ACC112 (cell line): ENCODE results near the gene CLEC4M.

Experiments used
- H2AFZ ChIP-seq: fragments of 200-600 bp; sonication (generic); one replicate; pipeline ENCODE4 v1.6.0; 2017; ENCODE audit warnings: antibody characterized with exemption, low read length; ENCODE audit not compliant: unreplicated experiment
- H3K27ac ChIP-seq: fragments of 200-600 bp; sonication (generic); 2 replicates; pipeline ENCODE4 v1.5.1; 2014; ENCODE audit warnings: low read depth, mild to moderate bottlenecking, antibody characterized with exemption, low read length, moderate library complexity
- H3K27me3 ChIP-seq: fragments of 200-600 bp; sonication (generic); 2 replicates; pipeline ENCODE4 v1.6.1; 2014; ENCODE audit warnings: mild to moderate bottlenecking, antibody characterized with exemption, low read length, moderate library complexity, mixed read lengths; ENCODE audit not compliant: insufficient read depth
- H3K36me3 ChIP-seq: fragments of 200-600 bp; sonication (generic); 2 replicates; pipeline ENCODE4 v1.6.1; 2016; ENCODE audit warnings: mild to moderate bottlenecking, antibody characterized with exemption, low read length, moderate library complexity, mixed read lengths; ENCODE audit not compliant: insufficient read depth
- H3K4me1 ChIP-seq: fragments of 200-600 bp; sonication (generic); one replicate; pipeline ENCODE4 v1.6.1; 2016; ENCODE audit warnings: low read length, mixed read lengths; ENCODE audit not compliant: insufficient read depth, unreplicated experiment, control insufficient read depth
- H3K4me3 ChIP-seq: fragments of 200-600 bp; sonication (generic); 2 replicates; pipeline ENCODE4 v1.5.1; 2014; ENCODE audit warnings: mild to moderate bottlenecking, low read depth, low read length
- H3K79me2 ChIP-seq: fragments of 200-600 bp; sonication (generic); one replicate; pipeline ENCODE4 v1.6.0; 2016; ENCODE audit warnings: low read length; ENCODE audit not compliant: control insufficient read depth, unreplicated experiment, insufficient read depth

CLEC4M gene

DNA sequence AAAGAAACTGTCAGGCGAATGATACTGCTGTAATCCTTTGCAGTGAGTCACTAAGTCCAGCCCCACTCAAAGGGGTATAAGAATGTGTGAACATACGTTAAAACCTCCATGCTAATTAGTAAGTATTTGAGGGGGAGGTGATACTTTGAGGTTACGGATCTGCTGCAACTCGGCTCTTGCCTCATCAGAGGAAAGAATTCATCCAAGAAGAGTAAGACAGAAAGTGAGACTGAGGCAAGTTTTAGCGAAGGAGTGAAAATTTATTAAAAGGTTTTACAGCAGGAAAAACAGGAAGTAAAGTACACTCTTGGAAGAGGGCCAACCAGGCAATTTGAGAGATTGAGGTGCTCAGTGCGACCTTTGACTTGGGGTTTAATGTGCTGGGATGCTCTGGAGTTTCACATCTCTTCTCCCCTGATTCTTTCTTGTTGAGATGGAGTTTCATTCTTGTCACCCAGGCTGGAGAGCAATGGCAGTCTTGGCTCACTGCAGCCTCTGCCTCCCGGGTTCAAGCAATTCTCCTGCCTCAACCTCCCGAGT, 9.8 kb downstream of the CLEC4M start:
- H2AFZ ChIP-seq: no peak overlapping the region
- no peaks in the 10 kb centered on the region for H3K79me2 ChIP-seq
- H3K4me3 ChIP-seq: no peak overlapping the region
- peaks cover 41% of the 10 kb centered on the region for H3K27me3 ChIP-seq
- H3K4me1 ChIP-seq: no peaks in the 10 kb centered on the region
- no peaks in the 10 kb centered on the region for H3K36me3 ChIP-seq
- no peak overlapping the region for H3K27ac ChIP-seq

DNA sequence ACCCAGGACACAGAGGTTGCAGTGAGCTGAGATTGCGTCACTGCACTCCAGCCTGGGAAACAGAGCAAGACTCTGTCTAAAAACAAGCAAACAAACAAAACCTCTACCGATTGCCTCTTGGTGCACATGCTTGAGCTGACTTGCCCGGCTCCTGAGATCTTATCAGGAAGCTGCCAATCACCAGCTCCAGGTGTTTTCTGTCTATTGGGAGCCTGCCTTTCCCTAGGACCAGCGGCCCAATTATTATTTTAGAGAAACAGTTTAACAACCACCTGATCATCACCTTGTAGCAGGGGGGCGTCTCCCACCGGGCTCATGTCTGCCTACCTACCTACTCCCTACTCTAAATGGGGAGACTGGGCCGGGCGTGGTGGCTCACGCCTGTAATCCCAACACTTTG, 10.8 kb downstream of the CLEC4M start:
- no peaks in the 10 kb centered on the region for H3K4me1 ChIP-seq
- H3K36me3 ChIP-seq: no peaks in the 10 kb centered on the region
- H3K4me3 ChIP-seq: no peak overlapping the region
- no peak overlapping the region for H2AFZ ChIP-seq
- H3K27me3 ChIP-seq: peaks cover 44% of the 10 kb centered on the region
- no peaks in the 10 kb centered on the region for H3K79me2 ChIP-seq
- H3K27ac ChIP-seq: no peak overlapping the region

DNA sequence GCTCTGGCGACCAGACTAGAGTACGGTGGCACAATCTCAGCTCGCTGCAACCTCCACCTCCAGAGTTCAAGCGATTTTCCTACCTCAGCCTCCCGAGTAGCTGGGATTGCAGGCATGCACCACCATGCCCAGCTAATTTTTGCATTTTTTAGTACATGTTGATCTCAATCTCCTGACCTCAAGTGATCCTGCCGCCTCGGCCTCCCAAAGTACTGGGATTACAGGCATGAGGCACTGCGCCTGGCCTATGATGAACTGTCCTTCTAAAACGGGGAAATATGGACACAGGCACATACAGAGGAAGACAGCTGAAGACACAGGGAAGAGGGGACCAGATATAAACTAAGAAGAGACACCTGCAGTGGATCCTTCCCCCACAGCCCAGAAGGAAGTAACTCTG, 12.7 kb downstream of the CLEC4M start:
- Histone ChIP-seq H3K4me3 (no peak overlapping the region), H2AFZ (no peak overlapping the region), H3K36me3 (no peaks in the 10 kb centered on the region), H3K4me1 (no peaks in the 10 kb centered on the region), H3K27ac (no peak overlapping the region), H3K27me3 (peaks cover 51% of the 10 kb centered on the region), H3K79me2 (no peaks in the 10 kb centered on the region)

DNA sequence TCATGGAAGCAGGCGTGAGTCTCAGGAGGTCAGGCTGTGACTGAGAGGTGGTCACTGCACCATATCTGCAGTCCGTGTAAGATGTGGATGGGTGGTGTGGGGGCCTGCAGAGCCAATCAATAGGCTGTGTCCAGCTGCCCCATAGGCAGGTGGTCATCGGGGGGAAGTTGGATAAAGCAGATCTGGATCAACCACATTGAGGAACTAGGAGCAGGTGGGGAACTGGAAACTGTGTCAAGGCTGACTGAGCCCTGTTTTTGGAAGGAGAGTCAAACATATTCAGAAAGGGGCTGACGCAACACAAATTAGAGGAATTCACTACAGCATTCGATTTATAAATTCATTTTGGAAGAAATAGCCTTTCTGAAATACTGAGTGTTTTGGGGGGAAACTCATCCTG, 15.0 kb downstream of the CLEC4M start:
- no peak overlapping the region for H2AFZ ChIP-seq
- H3K27ac ChIP-seq: no peak overlapping the region

DNA sequence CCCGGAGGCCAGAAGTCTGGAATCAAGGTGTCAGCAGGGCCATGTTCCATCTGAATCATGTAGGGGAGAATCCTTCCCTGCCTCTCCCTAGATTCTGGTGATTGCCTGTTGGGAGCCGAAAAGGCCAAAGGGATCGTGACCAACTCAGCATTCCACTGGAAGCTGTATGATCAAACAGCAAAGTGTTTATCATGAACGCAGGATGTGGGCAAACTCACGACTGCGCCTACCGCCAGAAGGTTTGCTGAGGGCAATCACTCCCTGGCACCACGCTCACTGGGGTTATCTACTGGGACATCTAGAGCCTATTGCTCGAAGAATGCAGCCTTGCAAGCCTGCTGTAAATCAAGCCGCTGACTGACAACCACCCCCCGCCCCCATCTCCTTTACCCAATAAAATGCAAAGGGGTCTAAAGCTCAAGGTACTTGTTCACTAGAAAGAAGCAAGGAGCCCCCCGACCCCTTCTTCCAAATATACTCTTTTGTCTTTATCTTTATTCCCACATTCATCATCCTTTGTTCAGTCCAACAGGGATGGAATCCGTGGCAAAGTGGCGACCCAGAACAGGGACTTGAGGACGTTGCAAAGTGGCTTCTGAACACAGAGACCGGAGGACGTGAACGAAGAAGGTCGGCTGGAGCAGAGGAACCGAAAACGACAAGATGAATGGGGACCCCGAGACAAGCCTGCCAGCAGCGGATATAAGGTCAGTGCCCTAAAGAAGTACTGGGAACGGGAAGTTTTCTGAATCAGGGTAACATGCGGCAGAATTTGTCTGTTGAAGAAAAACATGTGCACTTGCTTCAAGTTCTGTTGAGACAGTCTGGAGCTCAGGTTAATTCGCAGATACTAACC, 16.8 kb downstream of the CLEC4M start:
- H2AFZ ChIP-seq: no peak overlapping the region
- no peaks in the 10 kb centered on the region for H3K79me2 ChIP-seq
- H3K4me1 ChIP-seq: peaks cover 11% of the 10 kb centered on the region
- H3K27me3 ChIP-seq: peaks cover 65% of the 10 kb centered on the region
- H3K27ac ChIP-seq: no peak overlapping the region
- H3K4me3 ChIP-seq: no peak overlapping the region
- H3K36me3 ChIP-seq: no peaks in the 10 kb centered on the region

More for the DNA sequence above, 15.0 kb downstream of the CLEC4M start:
- no peak overlapping the region for H3K4me3 ChIP-seq
- H3K27me3 ChIP-seq: peaks cover 56% of the 10 kb centered on the region
- H3K4me1 ChIP-seq: no peaks in the 10 kb centered on the region
- no peaks in the 10 kb centered on the region for H3K79me2 ChIP-seq
- H3K36me3 ChIP-seq: no peaks in the 10 kb centered on the region

DNA sequence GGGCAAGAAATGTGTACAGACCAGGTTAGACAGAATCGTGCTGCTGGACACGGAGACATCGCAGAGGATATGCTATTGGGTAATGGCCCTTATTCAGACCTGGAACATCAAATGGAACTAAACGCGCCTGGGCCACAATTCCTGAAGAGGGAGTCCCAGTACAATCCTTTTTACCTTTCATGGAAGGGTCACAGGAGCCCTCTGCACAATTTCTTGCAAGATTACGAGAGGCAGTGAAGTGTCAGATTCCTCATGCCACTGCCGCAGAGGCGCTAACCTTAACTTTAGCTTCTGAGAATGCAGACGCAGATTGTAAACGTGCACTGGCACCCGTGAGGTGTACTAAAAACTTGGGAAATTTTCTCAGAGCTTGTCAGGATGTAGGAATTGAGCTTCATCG, 18.1 kb downstream of the CLEC4M start:
- H3K27ac ChIP-seq: no peak overlapping the region
- H3K79me2 ChIP-seq: no peaks in the 10 kb centered on the region
- H3K4me1 ChIP-seq: peaks cover 12% of the 10 kb centered on the region
- no peak overlapping the region for H2AFZ ChIP-seq
- H3K4me3 ChIP-seq: no peak overlapping the region
- no peaks in the 10 kb centered on the region for H3K36me3 ChIP-seq
- peaks cover 56% of the 10 kb centered on the region for H3K27me3 ChIP-seq

DNA sequence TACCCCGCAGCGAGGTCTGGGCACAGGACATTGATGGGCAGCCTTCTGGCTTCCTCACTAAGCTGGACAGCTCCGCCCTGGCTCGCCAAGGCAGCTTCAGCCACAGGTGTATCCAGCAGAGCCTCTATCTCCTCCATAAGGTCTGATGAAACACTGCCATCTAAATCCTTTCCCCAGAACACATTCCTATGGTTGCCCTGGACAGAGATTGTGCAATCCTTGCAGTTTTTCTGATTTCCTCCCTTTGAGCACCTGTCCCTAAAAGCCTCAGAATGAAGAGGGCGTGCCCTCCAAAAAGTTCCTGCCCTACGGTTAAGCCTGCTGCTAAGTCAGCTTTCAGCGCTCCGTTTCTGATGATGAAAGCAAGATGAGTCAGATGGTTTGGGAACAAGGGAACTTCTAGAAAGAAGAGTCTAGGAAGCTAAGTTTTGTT, 21.0 kb downstream of the CLEC4M start:
- H2AFZ ChIP-seq: no peak overlapping the region
- H3K36me3 ChIP-seq: no peaks in the 10 kb centered on the region
- no peak overlapping the region for H3K27ac ChIP-seq
- no peak overlapping the region for H3K4me3 ChIP-seq
- H3K79me2 ChIP-seq: no peaks in the 10 kb centered on the region
- H3K27me3 ChIP-seq: peaks cover 69% of the 10 kb centered on the region
- peaks cover 12% of the 10 kb centered on the region for H3K4me1 ChIP-seq

DNA sequence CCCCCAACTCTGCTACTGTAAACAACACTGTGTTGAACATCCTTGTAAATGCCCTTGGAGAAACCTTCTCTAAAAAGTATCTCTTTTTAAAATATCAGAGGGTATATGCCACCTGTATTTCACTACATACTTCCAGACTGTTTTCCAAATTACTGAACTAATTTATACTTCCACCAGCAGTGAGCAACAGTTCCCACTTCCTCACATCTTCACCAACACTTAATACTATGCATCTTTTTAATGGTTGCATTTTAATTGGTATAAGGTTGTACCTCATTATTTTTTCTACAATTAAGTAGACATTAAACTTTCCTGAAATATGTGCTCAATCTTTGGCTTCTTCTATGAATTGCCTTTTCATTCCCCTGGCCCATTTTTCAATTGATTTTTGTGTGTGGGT, 21.8 kb downstream of the CLEC4M start:
- no peaks in the 10 kb centered on the region for H3K36me3 ChIP-seq
- H3K79me2 ChIP-seq: no peaks in the 10 kb centered on the region
- no peak overlapping the region for H3K27ac ChIP-seq
- H3K4me1 ChIP-seq: peaks cover 12% of the 10 kb centered on the region
- H3K4me3 ChIP-seq: no peak overlapping the region
- peaks cover 70% of the 10 kb centered on the region for H3K27me3 ChIP-seq
- no peak overlapping the region for H2AFZ ChIP-seq

DNA sequence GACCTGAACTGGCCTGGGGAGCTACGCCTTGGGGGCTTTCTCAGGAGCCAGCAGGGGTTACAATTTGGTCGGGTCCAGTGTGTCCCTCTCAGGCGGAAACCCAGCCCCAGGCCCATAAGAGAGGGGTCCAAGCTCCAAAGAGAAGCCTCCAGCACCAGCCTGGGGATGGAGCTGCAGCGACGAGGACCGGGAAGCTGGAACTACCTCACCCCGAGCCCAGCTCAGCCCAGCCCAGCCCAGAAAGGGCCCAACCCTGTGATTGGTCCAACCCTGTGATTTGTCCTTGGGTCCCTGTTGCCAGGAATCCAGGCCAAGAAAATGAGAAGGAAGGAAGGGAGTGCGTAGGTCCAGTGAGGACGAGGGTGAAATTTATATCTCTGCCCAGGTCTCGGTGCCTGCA, 24.1 kb downstream of the CLEC4M start:
- no peaks in the 10 kb centered on the region for H3K36me3 ChIP-seq
- peaks cover 12% of the 10 kb centered on the region for H3K4me1 ChIP-seq
- no peak overlapping the region for H3K4me3 ChIP-seq
- peaks cover 48% of the 10 kb centered on the region for H3K27me3 ChIP-seq
- no peak overlapping the region for H2AFZ ChIP-seq
- H3K79me2 ChIP-seq: no peaks in the 10 kb centered on the region
- H3K27ac ChIP-seq: no peak overlapping the region

DNA sequence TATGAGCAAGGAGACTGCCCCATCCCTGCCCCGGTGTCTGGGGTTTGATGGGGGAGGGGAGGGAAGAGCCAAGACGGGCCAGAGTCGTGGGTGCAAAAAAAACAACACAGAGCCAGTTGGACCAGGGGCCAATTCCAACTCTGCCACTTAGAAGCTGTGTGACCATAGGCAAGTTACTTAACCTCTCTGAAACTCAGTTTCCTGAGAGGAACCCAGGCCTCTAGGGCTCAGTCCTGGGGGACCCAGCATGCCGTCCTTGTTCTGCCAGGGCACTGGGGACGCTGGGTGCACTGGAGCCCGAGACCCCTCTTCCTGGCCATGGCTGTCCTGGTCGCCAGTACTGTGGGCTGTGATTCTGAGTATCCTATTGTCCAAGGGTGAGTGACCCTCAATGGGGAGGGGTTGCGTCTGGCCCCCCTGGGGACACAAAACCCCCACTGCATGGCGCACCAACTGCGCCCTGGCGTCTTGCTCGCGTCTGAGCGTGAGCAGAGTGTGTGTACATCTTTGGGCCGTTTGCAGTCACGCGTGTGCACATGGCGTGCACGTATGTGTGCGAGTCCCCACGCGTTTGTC, 24.6 kb downstream of the CLEC4M start:
- peaks cover 43% of the 10 kb centered on the region for H3K27me3 ChIP-seq
- H3K79me2 ChIP-seq: no peaks in the 10 kb centered on the region
- H3K36me3 ChIP-seq: no peaks in the 10 kb centered on the region
- no peak overlapping the region for H2AFZ ChIP-seq
- H3K27ac ChIP-seq: no peak overlapping the region
- H3K4me1 ChIP-seq: peaks cover 12% of the 10 kb centered on the region
- H3K4me3 ChIP-seq: no peak overlapping the region
